B cell (primary cell): Measurements from ENCODE around the gene GLUD1. TPM values are rescaled to one million over a fixed set of nuclear protein-coding genes. Genes with fewer than 3 reads are reported as not detected.
A peak's percentile ranks its signal among the peaks of the same experiment; 100 is the strongest.
"Not testable (repeated sequence)": the region's sequence is repeated elsewhere in the genome, so short reads cannot be mapped to it uniquely, and the experiment has no call there.

Source experiments
- ATAC-seq: fragments of 200-7000 bp; cut with Tn5 transposase; one replicate; pipeline ENCODE4 v1.10.0; 2021; ENCODE audit warnings: low read depth, mild to moderate bottlenecking, moderate number of reproducible peaks, moderate library complexity
- CTCF ChIA-PET: fragments of 350-600 bp; sonication (Branson Sonifier 250); formaldehyde crosslinking; loops from one replicate; lab custom pipeline; 2021; ENCODE audit warnings: antibody characterized with exemption, inconsistent platforms; lab: Charles Lee
- POLR2A ChIA-PET: fragments of 350-600 bp; sonication (Branson Sonifier 250); formaldehyde crosslinking; loops from one replicate; lab custom pipeline; 2021; ENCODE audit warnings: antibody characterized with exemption; lab: Charles Lee
- DNase-seq: peaks from one replicate; pipeline ENCODE4 v3.0.0; 2013
- H2AFZ ChIP-seq: 2 replicates; pipeline ENCODE4 v1.6.1; 2012; ENCODE audit warnings: mild to moderate bottlenecking, low read depth, low read length; ENCODE audit not compliant: insufficient read depth, poor library complexity, severe bottlenecking
- H3K27ac ChIP-seq, 2 donors: 1 replicate in 1 of 2; 2 replicates in 1 of 2; pipeline ENCODE4 v1.5.1; 2012 to 2013; ENCODE audit warnings: low read length in 2 of 2, mild to moderate bottlenecking in 2 of 2, moderate library complexity in 1 of 2
- H3K27me3 ChIP-seq, 4 experiments: fragments of 200-600 bp in 1 of 4; sonication (generic) in 1 of 4; replicated peaks in 1 of 4; 1 replicate in 2 of 4; 2 replicates in 2 of 4; pipeline versions ENCODE4 v1.6.1 to v1.7.0; 2013 to 2016; ENCODE audit warnings: low read length in 3 of 4, mild to moderate bottlenecking in 2 of 4, mixed read lengths in 1 of 4, moderate library complexity in 1 of 4; ENCODE audit not compliant: insufficient read depth in 4 of 4, control insufficient read depth in 3 of 4; ENCODE audit errors: control extremely low read depth in 1 of 4
- H3K36me3 ChIP-seq, 2 experiments: replicated peaks in 1 of 2; 1 replicate in 1 of 2; 2 replicates in 1 of 2; pipeline versions ENCODE4 v1.6.1 to v1.7.1; 2013; ENCODE audit warnings: low read length in 1 of 2; ENCODE audit not compliant: insufficient read depth in 2 of 2, control insufficient read depth in 1 of 2; ENCODE audit errors: control extremely low read depth in 1 of 2, extremely low read depth in 1 of 2
- H3K4me1 ChIP-seq, 2 donors: fragments of 200-600 bp in 1 of 2; sonication (generic) in 1 of 2; 1 replicate in 1 of 2; 2 replicates in 1 of 2; pipeline versions ENCODE4 v1.5.1 to v1.6.1; 2013 to 2017; ENCODE audit warnings: low read length in 2 of 2; ENCODE audit not compliant: control insufficient read depth in 2 of 2, insufficient read depth in 2 of 2
- H3K4me2 ChIP-seq: replicated peaks from 2 replicates; pipeline ENCODE3; 2012; ENCODE audit warnings: mild to moderate bottlenecking, low read depth, low read length; ENCODE audit not compliant: poor library complexity, severe bottlenecking
- H3K4me3 ChIP-seq, 5 experiments: fragments of 200-600 bp in 1 of 5; sonication (generic) in 1 of 5; 1 replicate in 3 of 5; 2 replicates in 2 of 5; pipeline versions ENCODE4 v1.5.1 to v1.7.0; 2011 to 2016; ENCODE audit warnings: low read length in 4 of 5, mild to moderate bottlenecking in 4 of 5, low read depth in 2 of 5, control low read depth in 1 of 5, moderate library complexity in 1 of 5; ENCODE audit not compliant: insufficient read depth in 1 of 5; ENCODE audit errors: control extremely low read depth in 1 of 5, extremely low read depth in 1 of 5
- H3K79me2 ChIP-seq: fragments of 200-600 bp; sonication (generic); one replicate; pipeline ENCODE4 v1.6.0; 2016; ENCODE audit warnings: low read length; ENCODE audit not compliant: control insufficient read depth, insufficient read depth
- H3K9ac ChIP-seq: fragments of 200-600 bp; sonication (generic); 2 replicates; pipeline ENCODE4 v1.6.1; 2017; ENCODE audit warnings: mild to moderate bottlenecking, low read length, moderate library complexity
- H3K9me3 ChIP-seq, 3 donors: one replicate each; pipeline versions ENCODE4 v1.6.1 to v1.7.1; 2013; ENCODE audit warnings: low read length in 2 of 3; ENCODE audit not compliant: control insufficient read depth in 2 of 3, insufficient read depth in 1 of 3; ENCODE audit errors: control extremely low read depth in 1 of 3
- H4K20me1 ChIP-seq: 2 replicates; pipeline ENCODE4 v1.6.0; 2012; ENCODE audit warnings: mild to moderate bottlenecking, low read length; ENCODE audit not compliant: insufficient read depth, control insufficient read depth, poor library complexity, severe bottlenecking
- H3K27ac Mint-ChIP-seq: one replicate; pipeline ENCODE4 v1.8.0; 2021; ENCODE audit warnings: mixed read lengths
- H3K27me3 Mint-ChIP-seq: one replicate; pipeline ENCODE4 v1.8.0; 2021; ENCODE audit warnings: mixed read lengths
- H3K4me1 Mint-ChIP-seq: one replicate; pipeline ENCODE4 v1.8.0; 2021; ENCODE audit warnings: mixed read lengths
- H3K4me3 Mint-ChIP-seq: one replicate; pipeline ENCODE4 v1.8.0; 2021; ENCODE audit warnings: mixed read lengths
- H3K9me3 Mint-ChIP-seq: one replicate; pipeline ENCODE4 v1.8.0; 2022; ENCODE audit warnings: mixed read lengths; ENCODE audit not compliant: insufficient read depth
- EZH2 ChIP-seq: IDR thresholded peaks from 2 replicates; pipeline ENCODE4 v1.6.1; 2012; ENCODE audit warnings: borderline replicate concordance, low read depth, mild to moderate bottlenecking, moderate library complexity, low read length; ENCODE audit not compliant: insufficient read depth, poor library complexity, severe bottlenecking
- WGBS: methylation state at CpG from one replicate; pipeline ENCODE4 v1.1.5; 2013; ENCODE audit warnings: missing lambda C conversion rate; ENCODE audit not compliant: insufficient coverage; 5-methylcytosine and 5-hydroxymethylcytosine counted together
- intact Hi-C: fragments of 100-400 bp; cut with micrococcal nuclease; formaldehyde crosslinking; loops from one replicate; pipeline ENCODE4 v1.10.0; 2022
- polyA minus RNA-seq: library from RNA; depleted of rRNA, polyadenylated mRNA; stranded (reverse); fragments of >200 nt; gene quantifications from 2 replicates; pipeline ENCODE4 v1.2.3, GENCODE V29; 2012
- polyA plus RNA-seq: library from polyadenylated mRNA; depleted of rRNA; stranded (reverse); fragments of >200 nt; gene quantifications from 2 replicates; pipeline ENCODE4 v1.2.3, GENCODE V29; 2012
- total RNA-seq, 2 donors: library from RNA; stranded (reverse); fragments of 120-200 nt in 1 of 2; gene quantifications; 1 replicate in 1 of 2; 2 replicates in 1 of 2; pipeline versions ENCODE4 v1.2.3 to v1.2.4, GENCODE V29; 2013 to 2022
- TF ChIP-seq, protein P1 (sequence below): fragments of 200-600 bp; IDR thresholded peaks from one replicate; pipeline ENCODE4 v1.8.0; 2022; ENCODE audit warnings: antibody characterized with exemption, mild to moderate bottlenecking

GLUD1 gene
- total RNA-seq, result 71.5 and 81.0 TPM in 2 replicates
- total RNA-seq (2013), result 107 TPM
- 29.6 and 38.4 TPM in 2 replicates for polyA plus RNA-seq
- polyA minus RNA-seq, result 82.2 and 95.3 TPM in 2 replicates

DNA sequence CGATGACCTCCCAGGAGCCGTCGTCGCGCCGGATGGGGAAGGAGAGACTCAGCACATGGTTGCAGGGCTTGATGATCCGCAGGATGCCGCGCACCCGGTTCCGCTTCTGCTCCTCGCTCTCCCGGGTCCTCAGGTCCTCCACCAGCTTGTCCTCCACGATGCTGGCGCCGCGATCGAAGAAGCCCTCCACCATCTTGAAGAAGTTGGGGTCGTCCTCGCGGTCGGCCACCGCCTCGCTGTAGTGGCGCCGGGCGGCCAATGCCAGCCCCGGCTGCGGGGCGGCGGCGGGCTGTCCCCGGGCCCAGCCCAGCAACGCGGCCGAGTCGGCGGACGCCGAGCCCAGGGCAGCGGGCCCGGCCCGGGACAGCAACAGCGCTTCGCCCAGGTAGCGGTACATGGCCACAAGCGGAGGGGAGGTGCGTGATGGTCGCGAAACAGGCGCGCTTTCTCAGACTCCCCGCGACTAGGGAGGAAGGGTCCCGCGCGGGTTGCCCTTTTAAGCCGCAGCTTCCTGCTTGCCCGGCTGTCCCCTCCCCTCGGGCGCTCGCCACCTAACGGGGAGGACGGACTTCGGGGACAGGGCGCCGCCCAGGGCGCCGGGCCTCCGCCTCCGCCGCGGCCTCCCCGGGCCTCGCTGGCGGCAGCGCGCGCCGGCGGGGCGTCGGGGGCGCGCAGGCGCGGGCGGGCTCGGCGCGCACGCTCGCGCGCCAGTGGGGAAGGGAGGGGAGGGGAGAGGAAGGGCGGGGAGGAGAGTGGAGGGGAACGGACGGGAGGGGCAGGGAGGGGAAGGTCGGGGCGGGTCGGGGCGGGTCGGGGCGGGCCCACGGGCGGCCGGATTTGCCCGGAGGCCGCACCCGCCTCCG, at the start of gene GLUD1, which contains the start of gene SHLD2:
TSS of gene GLUD1 (minus strand) at position 471 of the 863 bp plus-strand sequence. CDS start at position 397, 74 bp downstream.
TSS of gene SHLD2 (plus strand) at position 834 of the 863 bp plus-strand sequence. CDS start 56,149 bp downstream, outside the sequence.
- peak; percentile 92 for DNase-seq
- H3K9me3 Mint-ChIP-seq, result no peaks in the 10 kb centered on the region
- peak within 1 kb of the TSS; percentile 96 for H3K4me3 Mint-ChIP-seq
- H3K9ac ChIP-seq, result peak within 1 kb of the TSS; percentile 85
- peak within 1 kb of the TSS; percentile 93 for H2AFZ ChIP-seq
- peaks cover 0 to 3% of the 10 kb centered on the region in 2 experiments for H3K36me3 ChIP-seq
- ChIA-PET POLR2A (interaction anchor here (0.7 to 2.2 kb wide), 3 partner anchors 124 to 767 kb away, joined by 3 to 10 read pairs (median 3); no protein-coding TSS in a partner anchor), CTCF (interaction anchor here (0.6 kb wide), 1 partner anchor 109 kb away, joined by 3 read pairs; no protein-coding TSS in a partner anchor)
- peaks cover 33% of the 10 kb centered on the region for H4K20me1 ChIP-seq
- ATAC-seq, result peak; percentile 73
- H3K79me2 ChIP-seq, result peaks cover 76% of the 10 kb centered on the region
- peak within 1 kb of the TSS; percentile 59 to 79 (median 78) for H3K4me3 ChIP-seq
- H3K4me1 ChIP-seq, result peaks cover 26 to 32% of the 10 kb centered on the region in 2 donors
- H3K4me2 ChIP-seq, result peak within 1 kb of the TSS; percentile 91
- no peaks in the 10 kb centered on the region for H3K27me3 ChIP-seq
- H3K9me3 ChIP-seq, result no peaks in the 10 kb centered on the region
- H3K27ac Mint-ChIP-seq, result peak within 1 kb of the TSS; percentile 95
- TF ChIP-seq, protein P1, sequence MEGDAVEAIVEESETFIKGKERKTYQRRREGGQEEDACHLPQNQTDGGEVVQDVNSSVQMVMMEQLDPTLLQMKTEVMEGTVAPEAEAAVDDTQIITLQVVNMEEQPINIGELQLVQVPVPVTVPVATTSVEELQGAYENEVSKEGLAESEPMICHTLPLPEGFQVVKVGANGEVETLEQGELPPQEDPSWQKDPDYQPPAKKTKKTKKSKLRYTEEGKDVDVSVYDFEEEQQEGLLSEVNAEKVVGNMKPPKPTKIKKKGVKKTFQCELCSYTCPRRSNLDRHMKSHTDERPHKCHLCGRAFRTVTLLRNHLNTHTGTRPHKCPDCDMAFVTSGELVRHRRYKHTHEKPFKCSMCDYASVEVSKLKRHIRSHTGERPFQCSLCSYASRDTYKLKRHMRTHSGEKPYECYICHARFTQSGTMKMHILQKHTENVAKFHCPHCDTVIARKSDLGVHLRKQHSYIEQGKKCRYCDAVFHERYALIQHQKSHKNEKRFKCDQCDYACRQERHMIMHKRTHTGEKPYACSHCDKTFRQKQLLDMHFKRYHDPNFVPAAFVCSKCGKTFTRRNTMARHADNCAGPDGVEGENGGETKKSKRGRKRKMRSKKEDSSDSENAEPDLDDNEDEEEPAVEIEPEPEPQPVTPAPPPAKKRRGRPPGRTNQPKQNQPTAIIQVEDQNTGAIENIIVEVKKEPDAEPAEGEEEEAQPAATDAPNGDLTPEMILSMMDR, result no peak
- TF ChIP-seq EZH2, result no peak
- peak within 1 kb of the TSS; percentile 86 to 93 for H3K27ac ChIP-seq
- intact Hi-C loops, result loop anchor here (1.0 to 10.0 kb wide), 6 partner anchors 110 to 574 kb away; partner anchors contain the start of gene WAPL
- H3K27me3 Mint-ChIP-seq, result no peaks in the 10 kb centered on the region
- H3K4me1 Mint-ChIP-seq, result peaks cover 51% of the 10 kb centered on the region
- under 1% methylated on average over 67 of the region's 111 CpGs for WGBS

DNA sequence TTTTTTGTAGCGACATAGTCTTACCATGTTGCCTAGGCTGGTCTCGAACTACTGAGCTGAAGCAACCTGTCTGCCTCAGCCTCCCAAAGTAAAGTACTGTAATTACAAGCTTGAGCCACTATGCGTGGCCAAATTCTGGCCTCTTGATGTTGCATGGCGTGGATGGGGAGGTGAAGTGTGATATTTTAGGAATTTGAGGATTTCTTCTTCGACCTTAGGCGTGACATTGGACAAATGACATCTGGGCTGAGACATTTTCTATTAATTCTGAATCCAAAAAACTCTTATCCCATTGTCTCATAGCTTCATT, 48.4 kb upstream of the GLUD1 start:
- H3K27ac Mint-ChIP-seq, H3K27me3 Mint-ChIP-seq, H4K20me1 ChIP-seq, H3K4me1 Mint-ChIP-seq, H3K9me3 ChIP-seq, H3K27me3 ChIP-seq, DNase-seq, H3K27ac ChIP-seq, H3K79me2 ChIP-seq, H3K9ac ChIP-seq, POLR2A ChIA-PET, H3K4me3 Mint-ChIP-seq, H3K4me1 ChIP-seq, H3K9me3 Mint-ChIP-seq, H3K4me2 ChIP-seq, H2AFZ ChIP-seq, intact Hi-C loops, ATAC-seq, CTCF ChIA-PET, H3K36me3 ChIP-seq, H3K4me3 ChIP-seq: not testable (repeated sequence)
- WGBS, result no CpG with 5 or more reads among the region's 6 CpGs

DNA sequence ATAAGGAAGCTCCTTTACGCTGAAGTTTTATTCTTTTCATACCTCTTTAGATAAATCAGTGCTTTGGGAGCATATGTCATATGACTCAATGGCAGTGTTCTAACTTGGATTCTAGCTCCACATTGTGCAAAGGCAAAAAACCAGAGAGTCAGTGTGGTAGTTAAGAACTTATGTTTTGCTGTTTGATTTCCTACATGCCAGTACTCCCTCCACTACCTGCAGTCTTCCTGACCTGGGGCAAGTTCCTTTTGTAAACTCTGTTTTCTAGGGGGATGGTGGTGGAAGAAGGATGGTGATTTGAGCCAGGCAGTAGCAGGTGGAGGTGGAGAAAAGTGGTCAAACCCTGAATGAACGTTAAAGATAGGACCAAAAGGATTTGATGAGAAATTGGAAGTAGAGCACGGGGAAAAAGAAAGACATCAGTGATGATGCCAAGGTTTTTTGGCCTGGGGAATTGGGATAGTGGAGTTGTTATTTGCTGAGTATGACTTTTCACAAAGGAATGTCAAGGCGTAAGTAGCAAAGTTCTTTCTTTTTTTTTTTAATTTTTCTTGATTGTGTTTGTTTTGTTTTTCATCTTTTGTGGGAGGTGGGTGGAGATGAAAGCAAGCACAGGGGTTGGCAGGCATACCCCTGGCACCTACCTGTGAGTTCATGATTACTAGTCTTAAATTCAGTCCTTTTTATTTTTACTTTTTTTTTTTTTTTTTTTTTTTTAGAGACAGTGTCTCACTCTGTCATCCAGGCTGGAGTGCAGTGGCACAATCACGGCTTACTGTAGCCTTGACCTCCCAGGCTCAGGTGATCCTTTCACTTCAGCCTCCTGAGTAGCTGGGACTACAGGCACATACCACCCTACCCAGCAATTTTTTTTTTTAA, 47.8 kb upstream of the GLUD1 start:
- H3K9me3 ChIP-seq, H3K27ac Mint-ChIP-seq, H4K20me1 ChIP-seq, DNase-seq, H3K79me2 ChIP-seq, H3K27me3 Mint-ChIP-seq, H3K9me3 Mint-ChIP-seq, H3K4me3 Mint-ChIP-seq, H3K27ac ChIP-seq, H3K4me2 ChIP-seq, POLR2A ChIA-PET, H3K36me3 ChIP-seq, H3K9ac ChIP-seq, H3K27me3 ChIP-seq, CTCF ChIA-PET, H3K4me1 ChIP-seq, ATAC-seq, intact Hi-C loops, H3K4me3 ChIP-seq, H2AFZ ChIP-seq, H3K4me1 Mint-ChIP-seq: not testable (repeated sequence)
- 100% methylated on average over 2 of the region's 5 CpGs for WGBS
